SKM-1 treated with dmso at 0.1 percent for 144 hours (cell line): Measurements from ENCODE around the gene ACOT13.
"Not testable (repeated sequence)": the region's sequence is repeated elsewhere in the genome, so short reads cannot be mapped to it uniquely, and the experiment has no call there.

ENCODE experiments used
- DNase-seq: peaks from one replicate; lab custom pipeline; 2025; ENCODE audit not compliant: unreplicated experiment; lab: John Stamatoyannopoulos, UW

The ACOT13 gene

GRCh38 chr6:24661759-24662158, 5.1 kb upstream of the ACOT13 start:
- not testable (repeated sequence) for DNase-seq

GRCh38 chr6:24662236-24662635, 4.6 kb upstream of the ACOT13 start:
- no peak for DNase-seq

GRCh38 chr6:24663189-24663588, 3.7 kb upstream of the ACOT13 start:
- DNase-seq = no peak

- DNase-seq = no peak
These were observed 2.6 kb upstream of the ACOT13 start for GRCh38 chr6:24664046-24664987.

DNA sequence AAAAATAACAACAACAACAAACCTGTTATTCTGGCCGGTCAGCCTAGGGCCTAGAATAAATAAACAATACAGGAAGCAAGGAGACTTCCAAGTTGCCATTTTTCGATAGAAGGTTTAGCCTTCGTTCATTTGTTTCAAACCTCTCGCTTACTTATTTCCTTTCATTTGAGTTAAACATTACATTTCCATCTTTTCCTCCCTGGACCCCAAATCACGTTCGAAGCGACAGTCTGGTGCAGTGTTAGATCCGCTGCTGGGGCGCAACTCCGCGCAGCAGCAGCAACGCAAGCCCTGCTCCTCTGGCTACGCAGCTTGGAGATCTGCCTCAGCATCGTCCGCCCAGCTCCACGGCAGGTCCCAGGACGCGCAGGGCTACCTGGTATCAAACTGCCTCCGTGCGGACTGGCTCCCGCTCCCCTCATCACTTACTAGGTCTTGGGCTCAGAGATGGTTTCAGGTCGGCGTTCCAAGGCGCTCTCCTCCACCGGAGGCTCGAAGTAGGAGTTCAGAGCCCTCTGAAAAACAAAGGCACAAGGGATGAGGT, 708 bp upstream of the ACOT13 start:
- DNase-seq = no peak

DNA sequence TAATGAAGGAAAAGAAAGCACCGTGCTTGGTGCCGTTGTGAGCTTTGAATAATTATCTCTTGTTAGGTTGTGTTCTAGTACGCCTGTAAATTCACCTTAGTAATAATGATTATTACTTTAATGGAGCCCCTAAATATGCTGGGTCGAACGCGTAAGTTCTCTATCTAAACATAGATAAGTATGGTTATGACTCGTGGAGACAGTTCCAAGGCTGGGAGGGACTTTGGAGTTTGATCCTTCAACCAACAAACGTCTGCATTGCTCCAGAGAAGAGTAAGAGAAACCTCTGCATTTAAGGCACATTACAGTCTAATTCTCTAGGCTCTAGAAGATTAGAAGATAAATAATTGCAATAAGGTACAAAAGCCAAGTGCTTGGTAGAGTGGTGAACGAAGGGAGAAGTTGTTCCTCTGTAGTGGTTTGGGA, 514 bp downstream of the ACOT13 start:
- DNase-seq = no peak

DNA sequence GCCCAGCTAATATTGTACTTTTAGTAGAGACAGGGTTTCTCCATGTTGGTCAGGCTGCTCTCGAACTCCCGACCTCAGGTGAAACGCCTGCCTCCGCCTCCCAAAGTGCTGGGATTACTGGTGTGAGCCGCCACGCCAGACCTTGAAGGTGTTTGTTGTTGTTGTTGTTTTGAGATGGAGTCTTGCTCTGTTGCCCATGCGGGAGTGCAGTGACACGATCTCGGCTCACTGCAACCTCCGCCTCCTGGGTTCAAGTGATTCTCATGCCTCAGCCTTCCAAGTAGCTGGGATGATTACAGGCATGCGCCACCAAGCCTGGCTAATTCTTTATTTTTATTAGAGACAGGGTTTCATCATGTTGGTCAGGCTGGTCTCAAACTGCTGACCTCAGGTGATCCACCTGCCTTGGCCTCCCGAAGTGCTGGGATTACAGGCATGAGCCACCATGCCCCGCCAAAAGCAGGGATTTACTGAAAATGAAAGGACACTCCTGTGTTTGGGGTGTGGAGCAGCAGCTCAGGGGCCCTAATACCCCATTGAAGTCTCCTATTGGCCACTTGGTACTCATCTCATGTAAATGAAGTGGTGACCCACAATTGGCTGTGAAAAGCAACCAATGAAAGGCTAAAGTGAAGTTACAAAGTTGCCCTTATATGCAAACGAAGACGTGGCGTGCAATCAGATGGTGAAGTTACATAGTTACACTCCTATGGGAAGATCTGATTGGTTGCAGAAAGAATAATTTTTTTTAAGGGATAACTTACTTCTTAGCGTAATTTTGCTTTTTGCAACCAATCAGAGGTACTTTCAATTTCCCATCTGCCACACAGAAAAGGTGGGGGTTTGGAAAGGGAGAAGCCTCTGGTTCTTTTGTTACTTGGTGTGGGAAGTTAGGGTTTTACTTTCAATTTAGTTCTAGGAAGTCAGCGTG, 1.5 kb downstream of the ACOT13 start:
- not testable (repeated sequence) for DNase-seq

GRCh38 chr6:24668997-24669361, 2.1 kb downstream of the ACOT13 start:
- no peak for DNase-seq

DNA sequence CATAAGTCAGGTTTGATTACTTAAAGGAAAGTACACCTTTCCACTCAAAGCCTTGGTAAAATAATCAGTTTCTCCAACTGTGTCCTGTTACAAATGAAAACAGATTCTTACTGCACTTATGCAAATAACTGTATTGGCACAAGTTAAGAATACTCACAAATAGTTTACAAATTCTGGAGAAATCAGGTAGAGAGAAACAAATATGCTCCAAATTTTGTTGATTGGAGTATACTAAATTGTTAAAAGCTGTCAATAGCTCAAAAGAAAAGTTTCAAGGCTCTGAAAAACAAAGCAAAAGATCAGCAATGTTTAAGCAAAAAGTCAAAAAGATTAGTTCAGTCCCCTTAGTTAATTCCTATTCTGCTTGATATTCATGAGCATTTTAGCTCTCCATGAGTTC, 3.6 kb downstream of the ACOT13 start:
- DNase-seq = not testable (repeated sequence)

GRCh38 chr6:24671077-24671476, 4.2 kb downstream of the ACOT13 start:
- not testable (repeated sequence) for DNase-seq

- no peak for DNase-seq
These were observed 5.8 kb downstream of the ACOT13 start for GRCh38 chr6:24672620-24673182.

DNA sequence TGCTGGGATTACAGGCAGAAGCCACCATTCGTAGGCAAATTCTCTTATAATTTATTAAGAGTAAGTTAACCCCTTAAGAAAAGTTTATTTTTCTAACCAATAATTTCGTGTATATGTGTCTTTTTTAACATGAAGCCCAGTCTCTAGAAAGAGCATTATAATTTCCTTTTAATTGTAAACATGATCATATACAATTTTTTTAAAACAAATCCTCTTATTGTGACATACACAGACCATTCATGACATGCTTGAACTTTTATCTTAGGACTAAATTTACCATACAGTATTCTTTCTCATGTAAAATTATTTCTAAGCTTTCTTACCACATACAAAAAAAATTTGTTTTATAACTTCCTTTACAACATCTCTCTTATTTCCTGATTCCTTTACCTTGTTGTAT, 6.7 kb downstream of the ACOT13 start:
- DNase-seq = no peak

GRCh38 chr6:24678792-24679352, 12.0 kb downstream of the ACOT13 start:
- not testable (repeated sequence) for DNase-seq

DNA sequence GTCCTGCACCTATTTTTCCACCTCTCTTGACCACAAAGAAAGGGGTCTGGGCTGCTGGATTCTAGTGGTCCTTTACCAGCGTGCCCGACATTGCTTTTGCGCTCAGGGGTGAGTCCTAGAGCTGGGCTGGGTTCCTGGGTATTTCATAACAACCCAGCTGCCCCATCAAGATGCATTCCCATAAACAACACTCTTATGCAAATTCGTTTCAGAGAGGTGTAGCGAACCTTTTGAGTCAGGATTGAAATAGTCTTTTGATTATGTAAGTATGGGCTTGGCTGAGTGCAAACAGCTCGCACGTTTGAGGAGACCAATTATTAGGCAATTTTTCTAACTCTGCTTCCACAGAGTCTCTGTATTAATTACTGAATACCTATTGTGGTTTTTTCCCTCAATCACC, 13.7 kb downstream of the ACOT13 start:
- no peak for DNase-seq

- no peak for DNase-seq
These were observed 16.7 kb downstream of the ACOT13 start for GRCh38 chr6:24683297-24684296.

GRCh38 chr6:24686408-24686807, 19.5 kb downstream of the ACOT13 start:
- no peak for DNase-seq

- DNase-seq = no peak
These were observed 20.1 kb downstream of the ACOT13 start for GRCh38 chr6:24686946-24687345.

DNA sequence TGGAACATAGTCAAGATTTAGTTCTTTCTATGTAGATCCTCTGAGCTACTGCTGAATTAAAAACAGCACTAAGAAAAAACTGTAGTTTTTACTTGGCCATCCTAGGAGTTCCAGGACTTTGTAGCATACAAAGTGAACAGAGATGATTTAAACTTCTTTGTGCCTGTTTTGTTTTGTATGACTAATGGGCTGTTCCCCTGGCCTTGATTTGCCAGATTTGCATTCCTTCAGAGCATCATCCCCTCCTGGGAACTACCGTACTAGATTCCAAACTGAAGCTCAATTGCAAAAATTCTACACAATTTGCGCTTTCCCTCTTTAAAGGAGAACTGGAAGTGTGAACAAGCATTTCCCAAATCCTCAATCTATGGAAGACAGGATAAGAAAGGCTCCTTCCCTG, 23.1 kb downstream of the ACOT13 start:
- DNase-seq = no peak

- no peak for DNase-seq
These were observed 23.7 kb downstream of the ACOT13 start for GRCh38 chr6:24690593-24690992.

DNA sequence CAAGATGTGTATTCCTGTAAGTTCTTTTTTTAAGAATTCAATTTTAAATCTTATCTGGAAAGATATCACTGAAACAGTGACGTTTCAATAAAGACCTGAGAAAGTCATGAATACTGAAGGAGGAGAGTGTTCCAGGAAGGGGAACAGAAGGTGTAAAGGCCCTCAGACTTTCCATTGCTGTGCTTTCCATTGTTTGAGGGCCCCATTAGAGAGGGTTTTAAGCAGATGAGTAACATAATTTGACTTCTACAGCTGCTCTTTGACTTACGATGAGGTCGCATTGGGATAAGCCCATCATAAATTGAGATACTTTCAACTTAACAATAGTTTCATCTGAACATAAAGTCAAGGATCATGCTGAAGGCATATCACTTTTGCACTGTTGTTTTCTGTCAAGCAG, 24.7 kb downstream of the ACOT13 start:
- no peak for DNase-seq
